ENCODE results near the gene SPINDOC. TPM values are rescaled to one million over a fixed set of nuclear protein-coding genes. Genes with fewer than 3 reads are reported as not detected.

SPINDOC gene
- total RNA-seq, 1 experiment from 2014 or later: 71.2 TPM

- H3K27me3 Mint-ChIP-seq (ENCODE audit: insufficient read depth, unreplicated experiment): no peaks in the 10 kb centered on the region
Measured at GRCh38 chr11:63868399-63869064, 55.3 kb downstream of the SPINDOC start.

DNA sequence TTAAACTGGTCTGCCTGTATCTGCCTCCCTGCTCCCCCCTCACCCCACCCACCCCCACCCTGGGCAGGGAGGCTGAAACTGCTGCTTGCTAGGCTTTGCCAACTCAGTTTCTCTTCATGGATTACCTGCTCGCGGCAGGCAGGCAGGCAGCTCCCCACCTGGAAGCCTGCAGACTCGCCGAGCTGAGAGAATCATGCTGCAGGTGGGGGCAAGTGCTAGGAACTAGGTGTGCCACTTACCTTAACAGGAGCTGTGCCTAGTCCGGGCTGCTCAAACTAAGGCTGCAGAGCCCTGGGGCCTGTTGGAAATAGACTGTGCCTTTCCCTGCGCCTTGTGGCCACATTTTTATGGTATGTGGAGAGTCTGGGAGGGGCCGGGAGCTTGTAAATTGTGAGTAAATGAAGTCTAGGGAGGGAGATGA lies 55.9 kb downstream of the SPINDOC start:
- no peaks in the 10 kb centered on the region for H3K9me3 Mint-ChIP-seq (ENCODE audit: unreplicated experiment)
- no peak overlapping the region for H3K27ac Mint-ChIP-seq (ENCODE audit: unreplicated experiment)
- Histone ChIP-seq H3K4me1 (peaks cover 8% of the 10 kb centered on the region), H3K9me3 (no peaks in the 10 kb centered on the region), H3K36me3 (ENCODE audit: control insufficient read depth, insufficient read depth, low read length) (peaks cover 5% of the 10 kb centered on the region), H3K4me3 (ENCODE audit: low read depth, low read length) (no peak overlapping the region), H3K27me3 (replicated peaks; ENCODE audit: control insufficient read depth, insufficient read depth, low read length) (no peaks in the 10 kb centered on the region)
- intact Hi-C loops (cut with micrococcal nuclease; ENCODE audit: unreplicated experiment): no loop called here
- POLR2A ChIA-PET: no interaction called here
- no peak overlapping the region for H3K4me3 Mint-ChIP-seq (ENCODE audit: unreplicated experiment)
- H3K27me3 Mint-ChIP-seq (ENCODE audit: insufficient read depth, unreplicated experiment): no peaks in the 10 kb centered on the region
- no peak for DNase-seq
- H3K36me3 Mint-ChIP-seq (ENCODE audit: insufficient read depth, unreplicated experiment): peaks cover 34% of the 10 kb centered on the region
- BruUV-seq (replicated peaks): no TSS peak
- H3K4me1 Mint-ChIP-seq (ENCODE audit: low read depth, unreplicated experiment): peaks cover 24% of the 10 kb centered on the region
- TF ChIP-seq, protein P1, sequence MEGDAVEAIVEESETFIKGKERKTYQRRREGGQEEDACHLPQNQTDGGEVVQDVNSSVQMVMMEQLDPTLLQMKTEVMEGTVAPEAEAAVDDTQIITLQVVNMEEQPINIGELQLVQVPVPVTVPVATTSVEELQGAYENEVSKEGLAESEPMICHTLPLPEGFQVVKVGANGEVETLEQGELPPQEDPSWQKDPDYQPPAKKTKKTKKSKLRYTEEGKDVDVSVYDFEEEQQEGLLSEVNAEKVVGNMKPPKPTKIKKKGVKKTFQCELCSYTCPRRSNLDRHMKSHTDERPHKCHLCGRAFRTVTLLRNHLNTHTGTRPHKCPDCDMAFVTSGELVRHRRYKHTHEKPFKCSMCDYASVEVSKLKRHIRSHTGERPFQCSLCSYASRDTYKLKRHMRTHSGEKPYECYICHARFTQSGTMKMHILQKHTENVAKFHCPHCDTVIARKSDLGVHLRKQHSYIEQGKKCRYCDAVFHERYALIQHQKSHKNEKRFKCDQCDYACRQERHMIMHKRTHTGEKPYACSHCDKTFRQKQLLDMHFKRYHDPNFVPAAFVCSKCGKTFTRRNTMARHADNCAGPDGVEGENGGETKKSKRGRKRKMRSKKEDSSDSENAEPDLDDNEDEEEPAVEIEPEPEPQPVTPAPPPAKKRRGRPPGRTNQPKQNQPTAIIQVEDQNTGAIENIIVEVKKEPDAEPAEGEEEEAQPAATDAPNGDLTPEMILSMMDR (IDR thresholded peaks at IDR 0.05; ENCODE audit: insufficient read depth in 1 of 2, low read depth in 1 of 2, low read length in 1 of 2, severe bottlenecking in 1 of 2, unreplicated experiment in 1 of 2): no peak
- CTCF ChIA-PET: interaction anchor here (1.4 kb wide), 1 partner anchor 31 kb away, joined by 3 read pairs; the partner anchor contains the start of gene MARK2

More at GRCh38 chr11:63868399-63869064, 55.3 kb downstream of the SPINDOC start:
- Mint-ChIP-seq H3K4me3 (ENCODE audit: unreplicated experiment) (no peak overlapping the region), H3K36me3 (ENCODE audit: insufficient read depth, unreplicated experiment) (peaks cover 36% of the 10 kb centered on the region), H3K27ac (ENCODE audit: unreplicated experiment) (no peak overlapping the region), H3K4me1 (ENCODE audit: low read depth, unreplicated experiment) (peaks cover 24% of the 10 kb centered on the region), H3K9me3 (ENCODE audit: unreplicated experiment) (no peaks in the 10 kb centered on the region)
- intact Hi-C loops (cut with micrococcal nuclease; ENCODE audit: unreplicated experiment): no loop called here
- TF ChIP-seq, protein P1 (IDR thresholded peaks at IDR 0.05; ENCODE audit: insufficient read depth in 1 of 2, low read depth in 1 of 2, low read length in 1 of 2, severe bottlenecking in 1 of 2, unreplicated experiment in 1 of 2): no peak
- Histone ChIP-seq H3K9me3 (no peaks in the 10 kb centered on the region), H3K36me3 (ENCODE audit: control insufficient read depth, insufficient read depth, low read length) (peaks cover 5% of the 10 kb centered on the region), H3K27me3 (replicated peaks; ENCODE audit: control insufficient read depth, insufficient read depth, low read length) (no peaks in the 10 kb centered on the region), H3K4me3 (ENCODE audit: low read depth, low read length) (no peak overlapping the region), H3K4me1 (peaks cover 8% of the 10 kb centered on the region)
- ChIA-PET POLR2A (no interaction called here), CTCF (interaction anchor here (1.4 kb wide), 1 partner anchor 30 kb away, joined by 3 read pairs; the partner anchor contains the start of gene MARK2)
- BruUV-seq (replicated peaks): no TSS peak
- no peak for DNase-seq

- H3K4me3 Mint-ChIP-seq (ENCODE audit: unreplicated experiment): no peak overlapping the region
- peaks cover 29% of the 10 kb centered on the region for H3K4me1 Mint-ChIP-seq (ENCODE audit: low read depth, unreplicated experiment)
- POLR2A ChIA-PET: no interaction called here
- Histone ChIP-seq H3K4me1 (peaks cover 8% of the 10 kb centered on the region), H3K9me3 (no peaks in the 10 kb centered on the region), H3K4me3 (ENCODE audit: low read depth, low read length) (no peak overlapping the region), H3K27me3 (replicated peaks; ENCODE audit: control insufficient read depth, insufficient read depth, low read length) (no peaks in the 10 kb centered on the region), H3K36me3 (ENCODE audit: control insufficient read depth, insufficient read depth, low read length) (peaks cover 5% of the 10 kb centered on the region)
- CTCF ChIA-PET: interaction anchor here (1.4 kb wide), 1 partner anchor 31 kb away, joined by 3 read pairs; the partner anchor contains the start of gene MARK2
- peaks cover 39% of the 10 kb centered on the region for H3K36me3 Mint-ChIP-seq (ENCODE audit: insufficient read depth, unreplicated experiment)
- TF ChIP-seq, protein P1 (IDR thresholded peaks at IDR 0.05; ENCODE audit: insufficient read depth in 1 of 2, low read depth in 1 of 2, low read length in 1 of 2, severe bottlenecking in 1 of 2, unreplicated experiment in 1 of 2): no peak
- no peak overlapping the region for H3K27ac Mint-ChIP-seq (ENCODE audit: unreplicated experiment)
- no peaks in the 10 kb centered on the region for H3K27me3 Mint-ChIP-seq (ENCODE audit: insufficient read depth, unreplicated experiment)
- no peaks in the 10 kb centered on the region for H3K9me3 Mint-ChIP-seq (ENCODE audit: unreplicated experiment)
- no peak for DNase-seq
- no TSS peak for BruUV-seq (replicated peaks)
- intact Hi-C loops (cut with micrococcal nuclease; ENCODE audit: unreplicated experiment): no loop called here
Measured at GRCh38 chr11:63869683-63870082, 56.4 kb downstream of the SPINDOC start.
